SIG-M5 treated with dmso at 0.1 percent for 504 hours (cell line): ENCODE results near the gene ZRANB1.

Experiments
- DNase-seq: peaks from one replicate; lab custom pipeline; 2025; ENCODE audit not compliant: unreplicated experiment; lab: John Stamatoyannopoulos, UW

Gene ZRANB1

DNA sequence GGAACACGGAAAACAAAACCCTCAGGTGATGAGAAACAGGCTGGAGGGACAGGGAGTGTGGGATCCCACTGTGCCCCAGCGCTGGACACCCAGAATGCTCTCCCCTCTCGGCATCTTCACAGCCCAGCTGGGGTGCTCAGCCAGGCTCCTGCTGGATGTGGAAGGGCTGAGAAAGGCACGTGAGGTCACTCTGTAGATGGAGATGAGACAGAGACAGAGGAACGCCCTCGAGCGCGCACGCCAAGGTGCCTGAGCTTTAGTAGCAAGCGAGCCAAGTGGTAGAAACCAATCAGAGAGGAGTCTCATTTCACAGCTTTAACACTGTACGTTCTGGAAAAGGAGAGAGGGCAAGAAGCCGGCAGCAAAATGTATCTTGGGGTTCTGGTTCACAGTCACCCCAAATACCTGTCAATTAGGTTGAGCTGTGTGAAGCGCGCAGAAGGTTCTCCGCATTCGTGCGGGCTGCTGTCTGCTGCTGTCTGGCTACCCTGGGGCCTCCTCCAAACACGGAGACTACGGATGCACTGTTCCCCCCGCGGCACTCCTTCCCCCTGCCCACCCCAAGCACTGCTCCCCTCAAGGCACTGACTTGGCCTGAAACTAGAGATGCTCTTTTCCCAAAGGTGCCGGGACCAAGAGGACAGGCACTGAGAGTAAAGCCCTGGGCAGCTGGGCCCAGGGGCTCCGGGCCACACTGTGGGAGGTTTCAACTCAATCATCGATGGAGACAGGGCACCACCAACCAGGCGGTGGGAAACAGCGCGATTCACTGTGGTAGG, 91.4 kb downstream of the ZRANB1 start:
- DNase-seq: no peak

GRCh38 chr10:125034675-125035074, 92.8 kb downstream of the ZRANB1 start:
- no peak for DNase-seq

GRCh38 chr10:125035136-125035535, 93.2 kb downstream of the ZRANB1 start:
- DNase-seq: no peak

DNA sequence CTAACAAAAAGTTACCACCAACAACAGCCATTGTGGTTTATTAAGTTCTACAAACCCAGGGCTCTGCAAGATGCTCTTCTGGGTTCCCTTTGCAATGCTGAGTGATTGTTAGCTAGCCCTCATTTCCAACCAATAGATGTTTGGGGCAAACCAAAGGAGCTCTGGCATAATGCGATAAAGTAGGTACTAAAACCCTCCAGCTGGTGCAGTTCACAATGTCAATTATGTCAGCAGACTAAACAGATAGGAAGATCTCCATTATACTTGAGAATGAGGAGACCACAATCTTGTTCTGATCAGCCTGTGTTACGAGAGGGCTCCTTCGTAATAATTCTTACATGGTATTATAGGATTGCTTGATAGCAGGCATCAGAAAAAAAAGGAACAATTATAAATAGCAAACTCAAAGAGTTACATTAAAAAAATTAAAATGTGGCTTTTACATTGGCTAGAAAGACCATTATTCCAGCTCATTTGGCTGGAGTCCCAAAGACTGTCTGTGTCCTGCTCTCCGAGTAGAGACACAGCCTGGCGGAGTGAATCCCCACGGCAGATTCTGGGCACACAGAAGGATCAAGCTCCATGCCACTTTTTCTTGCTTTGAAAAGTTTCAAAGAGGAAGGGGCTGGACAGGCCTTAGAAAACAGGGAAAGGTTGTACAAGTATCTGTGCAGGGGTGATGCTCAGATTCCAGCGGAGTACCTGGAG, 93.8 kb downstream of the ZRANB1 start:
- DNase-seq: no peak

GRCh38 chr10:125037145-125037877, 95.4 kb downstream of the ZRANB1 start:
- DNase-seq: no peak
